ENCODE results near the gene ANAPC2.

The ANAPC2 gene

GRCh38 chr9:137191245-137191644 is 2.9 kb upstream of the ANAPC2 start:
- no peak for DNase-seq

- no peak for DNase-seq
Observed at GRCh38 chr9:137190315-137190856, 2.0 kb upstream of the ANAPC2 start.

GRCh38 chr9:137189297-137190295 is 1.2 kb upstream of the ANAPC2 start:
- no peak for DNase-seq

- DNase-seq = no peak
Observed at GRCh38 chr9:137188086-137188489, 272 bp downstream of the ANAPC2 start.

- no peak for DNase-seq
Observed at GRCh38 chr9:137187386-137187785, 974 bp downstream of the ANAPC2 start.

GRCh38 chr9:137186385-137186784 is 2.0 kb downstream of the ANAPC2 start:
- DNase-seq = no peak

GRCh38 chr9:137185921-137186320 is 2.4 kb downstream of the ANAPC2 start:
- DNase-seq = no peak

GRCh38 chr9:137184881-137185660 is 3.3 kb downstream of the ANAPC2 start:
- no peak for DNase-seq

- DNase-seq = no peak
Observed at GRCh38 chr9:137183980-137184595, 4.3 kb downstream of the ANAPC2 start.

GRCh38 chr9:137182836-137183235 is 5.5 kb downstream of the ANAPC2 start:
- no peak for DNase-seq

GRCh38 chr9:137181680-137182079 is 6.7 kb downstream of the ANAPC2 start:
- DNase-seq = no peak

- no peak for DNase-seq
Observed at GRCh38 chr9:137180491-137180890, 7.9 kb downstream of the ANAPC2 start.

- no peak for DNase-seq
Observed at GRCh38 chr9:137179761-137180160, 8.6 kb downstream of the ANAPC2 start.

- no peak for DNase-seq
Observed at GRCh38 chr9:137178939-137179630, 9.3 kb downstream of the ANAPC2 start.

GRCh38 chr9:137178201-137178938 is 10.0 kb downstream of the ANAPC2 start:
- no peak for DNase-seq

- peak; percentile 15 for DNase-seq
Observed at GRCh38 chr9:137176302-137177182, 11.8 kb downstream of the ANAPC2 start.

GRCh38 chr9:137175345-137175961 is 12.9 kb downstream of the ANAPC2 start:
- DNase-seq = no peak

GRCh38 chr9:137174722-137175293 is 13.6 kb downstream of the ANAPC2 start:
- no peak for DNase-seq

- DNase-seq = no peak
Observed at GRCh38 chr9:137173796-137174664, 14.3 kb downstream of the ANAPC2 start.

Measured in CD4-positive, alpha-beta T cell treated with Interleukin-4 for 4 hours (primary cell).